SK-N-MC (cell line): ENCODE measurements around the gene HAP1.

Experiments used
- EZH2 ChIP-seq: fragments of 200-600 bp; sonication (generic); IDR thresholded peaks from one replicate; pipeline ENCODE4 v1.6.1; 2017; ENCODE audit warnings: antibody characterized with exemption
- POLR2AphosphoS5 ChIP-seq: IDR thresholded peaks from 2 replicates; pipeline ENCODE4 v1.6.1; 2012; ENCODE audit warnings: mild to moderate bottlenecking, low read depth, low read length, borderline replicate concordance

DNA sequence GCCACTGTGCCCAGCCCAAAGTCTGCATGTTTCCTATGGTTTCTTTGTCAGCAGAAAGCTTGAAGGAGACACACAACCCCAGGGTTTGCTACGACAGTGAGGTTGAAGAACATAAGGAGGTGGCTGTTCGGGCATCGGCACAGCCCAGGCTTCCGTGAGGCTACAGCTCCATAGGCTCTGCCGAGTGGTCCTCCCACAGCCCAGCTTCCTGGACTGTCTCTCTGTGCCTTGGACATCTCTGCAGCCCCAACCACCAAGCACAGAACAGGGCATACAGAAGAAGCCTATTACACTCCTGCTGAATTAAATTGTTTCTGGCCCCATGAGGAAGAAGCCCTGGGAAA, 3.2 kb upstream of the HAP1 start:
- no peak for TF ChIP-seq EZH2
- TF ChIP-seq POLR2AphosphoS5, result no peak; the same call in 1 of the 2 replicates
